Glomerular endothelial cell (primary cell): ENCODE data around the gene P2RX6. TPM values are rescaled to one million over a fixed set of nuclear protein-coding genes. Genes with fewer than 3 reads are reported as not detected.

ENCODE experiments used
- DNase-seq: peaks from one replicate; pipeline ENCODE4 v3.0.0-alpha.2; 2011; ENCODE audit warnings: low read depth, low spot score; ENCODE audit errors: extremely low read depth
- total RNA-seq: library from RNA; depleted of rRNA; stranded (reverse); fragments of >200 nt; gene quantifications from 2 replicates; pipeline ENCODE4 v1.2.3, GENCODE V29; 2015

Gene P2RX6
- total RNA-seq, 1 donor from 2014 or later: 0.18 TPM

DNA sequence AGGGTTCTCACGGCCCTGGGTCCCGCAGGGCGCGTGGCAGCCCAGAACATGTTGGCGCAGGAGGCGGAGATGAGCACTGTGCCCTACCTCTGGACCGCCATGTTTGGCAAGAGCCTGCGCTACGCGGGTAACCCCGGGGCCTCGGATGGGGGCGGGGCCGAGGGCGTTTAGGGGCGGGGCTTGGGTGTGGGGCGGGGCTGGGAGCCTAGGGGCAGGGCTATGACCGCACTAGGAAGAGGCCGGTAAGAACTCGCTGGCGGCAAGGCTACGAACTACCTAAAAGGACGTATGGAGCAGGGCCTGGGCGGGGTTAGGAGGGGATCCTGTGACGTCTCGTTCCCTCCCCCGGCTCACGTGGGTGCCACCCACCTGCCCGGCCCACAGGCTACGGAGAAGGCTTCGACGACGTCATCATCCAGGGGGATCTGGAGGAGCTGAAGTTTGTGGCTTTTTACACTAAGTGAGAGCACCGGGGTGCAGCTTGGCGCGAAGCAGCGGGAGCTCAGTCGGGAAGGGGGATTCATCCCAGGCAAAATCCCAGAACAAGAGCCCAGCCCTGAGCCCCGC is 35.6 kb upstream of the P2RX6 start:
- no peak for DNase-seq

DNA sequence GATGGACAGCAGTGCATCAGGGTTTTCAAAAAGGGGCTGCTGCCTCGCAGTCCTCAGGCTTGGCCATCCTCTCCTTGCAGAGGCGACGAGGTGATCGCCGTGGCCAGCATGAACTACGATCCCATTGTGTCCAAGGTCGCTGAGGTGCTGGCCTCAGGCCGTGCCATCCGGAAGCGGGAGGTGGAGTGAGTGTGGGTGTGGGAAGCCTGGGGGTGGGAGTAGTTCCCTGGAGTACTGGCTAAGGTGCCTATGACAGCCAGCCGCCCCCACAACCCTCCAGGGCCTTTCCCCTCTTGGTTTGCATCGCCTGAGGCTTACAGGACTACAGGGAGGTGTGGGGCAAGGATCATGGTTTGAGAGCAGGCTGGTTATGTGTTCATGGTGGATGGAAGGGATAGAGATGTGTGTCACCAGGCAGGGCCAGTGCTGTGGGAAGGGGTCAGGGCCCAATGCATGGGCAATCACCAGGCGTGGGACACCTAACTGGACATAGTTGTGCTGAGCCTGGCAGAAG is 35.0 kb upstream of the P2RX6 start:
- DNase-seq: no peak

- DNase-seq: no peak
Measured at GRCh38 chr22:20980523-20980922, 34.4 kb upstream of the P2RX6 start.

- no peak for DNase-seq
Measured at GRCh38 chr22:20980938-20981722, 33.8 kb upstream of the P2RX6 start.

- DNase-seq: no peak
Measured at GRCh38 chr22:20981787-20982562, 33.0 kb upstream of the P2RX6 start, which contains the start of gene LZTR1. LZTR1 (plus strand) TSS chr22:20982297; CDS start chr22:20982372, 75 bp downstream.

- DNase-seq: no peak
Measured at GRCh38 chr22:20982563-20982882, 32.4 kb upstream of the P2RX6 start.

GRCh38 chr22:20983081-20983771 is 31.7 kb upstream of the P2RX6 start:
- no peak for DNase-seq

DNA sequence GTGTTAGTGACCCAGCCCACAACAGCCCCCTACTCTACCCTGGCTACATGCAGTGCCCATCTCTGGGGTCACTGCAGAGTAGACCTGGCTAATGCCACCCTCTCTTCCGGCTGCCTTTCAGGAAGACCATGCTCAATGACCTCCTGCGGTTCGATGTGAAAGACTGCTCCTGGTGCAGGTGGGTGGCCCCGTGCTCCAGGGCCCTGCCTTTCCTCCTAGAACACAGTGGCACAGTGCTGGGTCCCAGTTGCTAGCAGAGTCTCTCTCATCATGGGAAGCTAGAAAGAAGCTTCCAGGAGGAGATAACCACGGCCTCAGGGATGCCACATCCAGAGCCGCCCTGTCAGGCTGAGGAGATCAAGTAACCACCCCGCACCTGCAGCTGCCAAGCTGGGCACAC is 29.2 kb upstream of the P2RX6 start:
- no peak for DNase-seq

DNA sequence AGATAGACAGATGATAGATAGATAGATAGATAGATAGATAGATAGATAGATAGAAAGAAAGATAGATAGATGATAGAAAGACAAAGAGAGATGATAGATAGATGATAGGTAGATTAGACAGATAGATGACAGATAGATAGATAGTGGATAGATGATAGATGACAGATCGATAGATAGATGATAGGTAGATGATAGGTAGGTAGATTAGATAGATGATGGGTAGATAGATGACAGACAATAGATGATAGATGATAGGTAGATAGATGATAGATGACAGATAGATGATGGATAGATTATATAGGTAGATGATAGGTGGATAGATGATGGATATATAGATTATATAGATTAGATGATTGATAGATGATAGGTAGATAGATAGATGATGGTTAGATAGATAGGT is 28.6 kb upstream of the P2RX6 start:
- no peak for DNase-seq

DNA sequence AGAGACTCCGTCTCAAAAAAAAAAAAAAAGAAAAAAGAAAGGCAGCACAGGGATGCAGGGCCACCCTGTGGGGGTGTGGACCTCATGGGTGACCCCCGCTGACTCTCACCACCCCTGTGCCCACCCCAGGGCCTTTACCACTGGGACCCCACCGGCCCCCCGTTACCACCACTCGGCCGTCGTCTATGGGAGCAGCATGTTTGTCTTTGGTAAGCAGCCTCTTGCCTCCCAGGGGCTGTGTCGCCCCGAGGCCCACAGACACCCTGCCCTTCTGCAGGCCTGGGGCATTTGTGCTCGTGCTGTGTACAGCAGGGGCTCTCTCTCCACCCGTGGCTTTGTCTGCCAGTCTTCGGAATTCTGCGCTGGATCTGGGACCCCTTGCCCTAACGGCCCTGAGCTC is 27.6 kb upstream of the P2RX6 start:
- no peak for DNase-seq

GRCh38 chr22:20988573-20989322 is 26.2 kb upstream of the P2RX6 start:
- DNase-seq: no peak

GRCh38 chr22:20989323-20990138 is 25.4 kb upstream of the P2RX6 start:
- no peak for DNase-seq

GRCh38 chr22:20990184-20991180 is 24.5 kb upstream of the P2RX6 start:
- no peak for DNase-seq

DNA sequence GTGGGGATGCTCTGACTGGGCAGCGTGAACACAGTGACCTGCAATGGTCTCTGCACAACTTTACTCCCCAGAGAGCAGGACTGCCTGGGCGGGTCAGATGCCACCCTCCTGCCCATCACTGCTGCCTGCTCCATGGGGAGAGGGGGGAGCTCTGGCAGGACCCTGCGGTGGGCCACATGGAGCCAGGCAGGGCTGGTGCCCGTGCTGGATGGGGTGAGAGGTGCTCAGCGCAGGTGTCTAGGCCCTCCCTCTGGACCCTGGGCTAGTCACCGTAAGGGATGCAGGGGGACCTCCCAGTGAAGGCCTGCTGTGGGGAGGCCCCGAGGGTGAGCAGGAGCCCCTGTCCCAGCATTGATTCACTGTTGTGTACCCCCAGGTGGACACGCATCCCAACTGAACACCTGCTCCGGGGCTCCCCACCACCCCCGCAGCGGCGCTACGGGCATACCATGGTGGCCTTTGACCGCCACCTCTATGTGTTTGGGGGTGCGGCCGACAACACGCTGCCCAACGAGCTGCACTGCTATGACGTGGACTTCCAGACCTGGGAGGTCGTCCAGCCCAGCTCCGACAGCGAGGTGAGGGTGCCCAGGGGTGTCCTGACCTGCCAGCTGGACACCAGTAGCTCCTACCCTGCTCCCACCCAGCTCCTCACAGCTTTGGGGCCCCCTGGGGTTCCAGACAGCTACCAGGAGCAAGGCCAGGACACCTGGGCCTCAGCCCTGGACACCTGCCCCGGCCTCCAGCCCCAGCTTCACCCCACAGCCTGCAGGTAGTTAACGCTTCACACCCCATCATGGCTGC is 23.5 kb upstream of the P2RX6 start:
- DNase-seq: no peak

DNA sequence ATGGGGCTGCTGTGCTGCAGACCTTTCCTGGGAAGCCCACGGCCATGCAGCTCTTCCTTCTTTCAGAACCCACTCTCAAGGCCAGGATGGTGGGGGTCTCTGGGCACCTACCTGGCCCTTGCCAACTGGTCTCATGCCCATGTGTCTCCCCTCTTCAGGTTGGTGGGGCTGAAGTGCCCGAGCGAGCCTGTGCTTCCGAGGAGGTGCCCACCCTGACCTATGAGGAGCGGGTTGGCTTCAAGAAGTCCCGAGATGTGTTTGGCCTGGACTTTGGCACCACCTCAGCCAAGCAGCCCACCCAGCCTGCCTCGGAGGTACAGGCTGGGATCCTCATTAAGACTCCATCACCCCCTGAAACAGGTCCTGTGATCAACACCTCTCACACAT is 22.9 kb upstream of the P2RX6 start:
- no peak for DNase-seq

- DNase-seq: no peak
Measured at GRCh38 chr22:20992456-20993303, 22.3 kb upstream of the P2RX6 start.
